Activated CD8-positive, alpha-beta T cell treated with anti-CD3 and anti-CD28 coated beads for 36 hours (primary cell): Measurements from ENCODE around the gene IFT81. TPM values are rescaled to one million over a fixed set of nuclear protein-coding genes. Genes with fewer than 3 reads are reported as not detected.

ENCODE experiments used
- ATAC-seq: fragments of 200-7000 bp; cut with Tn5 transposase; one replicate; pipeline ENCODE4 v1.10.0; 2021; ENCODE audit warnings: mild to moderate bottlenecking, moderate library complexity
- CTCF ChIA-PET: fragments of 350-600 bp; sonication (Branson Sonifier 250); formaldehyde crosslinking; loops from one replicate; lab custom pipeline; 2021; ENCODE audit warnings: antibody characterized with exemption; lab: Charles Lee
- POLR2A ChIA-PET: fragments of 350-600 bp; sonication (Branson Sonifier 250); formaldehyde crosslinking; loops from one replicate; lab custom pipeline; 2021; ENCODE audit warnings: antibody characterized with exemption; lab: Charles Lee
- DNase-seq: peaks from one replicate; pipeline ENCODE4 v3.0.0-alpha.2; 2020
- H3K27ac Mint-ChIP-seq: one replicate; pipeline ENCODE4 v1.8.0; 2021; ENCODE audit warnings: mild to moderate bottlenecking, mixed read lengths
- H3K27me3 Mint-ChIP-seq: one replicate; pipeline ENCODE4 v1.8.0; 2021; ENCODE audit warnings: mixed read lengths
- H3K36me3 Mint-ChIP-seq: one replicate; pipeline ENCODE4 v1.8.0; 2021; ENCODE audit warnings: low read depth, mixed read lengths
- H3K4me1 Mint-ChIP-seq: one replicate; pipeline ENCODE4 v1.8.0; 2021; ENCODE audit warnings: low read depth, mixed read lengths
- H3K4me3 Mint-ChIP-seq: one replicate; pipeline ENCODE4 v1.8.0; 2021; ENCODE audit warnings: mild to moderate bottlenecking, moderate library complexity, mixed read lengths
- H3K9me3 Mint-ChIP-seq: one replicate; pipeline ENCODE4 v1.8.0; 2021; ENCODE audit warnings: mixed read lengths
- CTCF ChIP-seq: fragments of 200-600 bp; IDR thresholded peaks from one replicate; pipeline ENCODE4 v1.8.0; 2022; ENCODE audit warnings: antibody characterized with exemption, mild to moderate bottlenecking
- intact Hi-C: fragments of 100-400 bp; cut with micrococcal nuclease; formaldehyde crosslinking; loops from one replicate; pipeline ENCODE4 v1.10.0; 2022
- total RNA-seq, 2 experiments: library from RNA; stranded (reverse); gene quantifications; one replicate each; pipeline ENCODE4 v1.2.3, GENCODE V29; 2021

The IFT81 gene
- total RNA-seq, 2 experiments from 2014 or later = 1.8 to 2.8 TPM

- peaks cover 14% of the 10 kb centered on the region for H3K36me3 Mint-ChIP-seq
- peaks cover 14% of the 10 kb centered on the region for H3K9me3 Mint-ChIP-seq
- H3K27me3 Mint-ChIP-seq = no peaks in the 10 kb centered on the region
- no peak overlapping the region for H3K4me3 Mint-ChIP-seq
- ChIA-PET CTCF (no interaction called here), POLR2A (interaction anchor here (1.6 kb wide), 1 partner anchor 30 kb away, joined by 4 read pairs; no protein-coding TSS in a partner anchor)
- no peak for DNase-seq
- no peak for TF ChIP-seq CTCF
- intact Hi-C loops = no loop called here
- H3K4me1 Mint-ChIP-seq = peaks cover 2% of the 10 kb centered on the region
- no peak overlapping the region for H3K27ac Mint-ChIP-seq
- no peak for ATAC-seq
Observed at GRCh38 chr12:110156766-110157165, 32.6 kb downstream of the IFT81 start.

- ChIA-PET POLR2A (no interaction called here), CTCF (no interaction called here)
- no peak overlapping the region for H3K27ac Mint-ChIP-seq
Observed at GRCh38 chr12:110157539-110157938, 33.4 kb downstream of the IFT81 start.

GRCh38 chr12:110159671-110160245 is 35.6 kb downstream of the IFT81 start:
- peaks cover 14% of the 10 kb centered on the region for H3K36me3 Mint-ChIP-seq
- H3K27ac Mint-ChIP-seq = no peak overlapping the region
- TF ChIP-seq CTCF = no peak
- ChIA-PET CTCF (no interaction called here), POLR2A (no interaction called here)
- H3K4me3 Mint-ChIP-seq = no peak overlapping the region
- H3K27me3 Mint-ChIP-seq = no peaks in the 10 kb centered on the region
- intact Hi-C loops = no loop called here
- H3K9me3 Mint-ChIP-seq = peaks cover 14% of the 10 kb centered on the region
- peaks cover 2% of the 10 kb centered on the region for H3K4me1 Mint-ChIP-seq
- DNase-seq = no peak
- no peak for ATAC-seq

More at GRCh38 chr12:110157539-110157938, 33.4 kb downstream of the IFT81 start:
- intact Hi-C loops = no loop called here
- peaks cover 2% of the 10 kb centered on the region for H3K4me1 Mint-ChIP-seq
- H3K27me3 Mint-ChIP-seq = no peaks in the 10 kb centered on the region
- no peak for TF ChIP-seq CTCF
- no peak for ATAC-seq
- peaks cover 14% of the 10 kb centered on the region for H3K36me3 Mint-ChIP-seq
- H3K4me3 Mint-ChIP-seq = no peak overlapping the region
- H3K9me3 Mint-ChIP-seq = peaks cover 14% of the 10 kb centered on the region
- no peak for DNase-seq

GRCh38 chr12:110165540-110166159 is 41.5 kb downstream of the IFT81 start:
- POLR2A ChIA-PET = no interaction called here
- intact Hi-C loops = no loop called here

More at GRCh38 chr12:110165540-110166159, 41.5 kb downstream of the IFT81 start:
- H3K4me1 Mint-ChIP-seq = no peaks in the 10 kb centered on the region
- no peak overlapping the region for H3K4me3 Mint-ChIP-seq
- ATAC-seq (no peak), DNase-seq (no peak)
- TF ChIP-seq CTCF = no peak
- no peak overlapping the region for H3K27ac Mint-ChIP-seq
- CTCF ChIA-PET = no interaction called here
- no peaks in the 10 kb centered on the region for H3K36me3 Mint-ChIP-seq
- no peaks in the 10 kb centered on the region for H3K27me3 Mint-ChIP-seq
- no peaks in the 10 kb centered on the region for H3K9me3 Mint-ChIP-seq
